Fibroblast of villous mesenchyme (primary cell): ENCODE measurements around the gene DAP3. TPM values are rescaled to one million over a fixed set of nuclear protein-coding genes. Genes with fewer than 3 reads are reported as not detected.
A peak's percentile ranks its signal among the peaks of the same experiment; 100 is the strongest.
"Not testable (repeated sequence)": the region's sequence is repeated elsewhere in the genome, so short reads cannot be mapped to it uniquely, and the experiment has no call there.

ENCODE experiments used
- DNase-seq: peaks from one replicate; pipeline ENCODE4 v3.0.0-alpha.2; 2010; ENCODE audit warnings: low read depth
- H3K4me3 ChIP-seq: 2 replicates; pipeline ENCODE4 v1.5.1; 2011; ENCODE audit warnings: low read depth, mild to moderate bottlenecking, low read length
- total RNA-seq: library from RNA; depleted of rRNA; stranded (reverse); fragments of >200 nt; gene quantifications from 2 replicates; pipeline ENCODE4 v1.2.3, GENCODE V29; 2012
- TF ChIP-seq, protein P1 (sequence below): IDR thresholded peaks from 2 replicates; pipeline ENCODE4 v1.5.1; 2012; ENCODE audit warnings: low read depth, mild to moderate bottlenecking, low read length; ENCODE audit not compliant: insufficient read depth

Gene DAP3
- total RNA-seq, 1 donor, result 87.2 TPM

GRCh38 chr1:155759966-155760630, 71.2 kb downstream of the DAP3 start:
- TF ChIP-seq, protein P1, sequence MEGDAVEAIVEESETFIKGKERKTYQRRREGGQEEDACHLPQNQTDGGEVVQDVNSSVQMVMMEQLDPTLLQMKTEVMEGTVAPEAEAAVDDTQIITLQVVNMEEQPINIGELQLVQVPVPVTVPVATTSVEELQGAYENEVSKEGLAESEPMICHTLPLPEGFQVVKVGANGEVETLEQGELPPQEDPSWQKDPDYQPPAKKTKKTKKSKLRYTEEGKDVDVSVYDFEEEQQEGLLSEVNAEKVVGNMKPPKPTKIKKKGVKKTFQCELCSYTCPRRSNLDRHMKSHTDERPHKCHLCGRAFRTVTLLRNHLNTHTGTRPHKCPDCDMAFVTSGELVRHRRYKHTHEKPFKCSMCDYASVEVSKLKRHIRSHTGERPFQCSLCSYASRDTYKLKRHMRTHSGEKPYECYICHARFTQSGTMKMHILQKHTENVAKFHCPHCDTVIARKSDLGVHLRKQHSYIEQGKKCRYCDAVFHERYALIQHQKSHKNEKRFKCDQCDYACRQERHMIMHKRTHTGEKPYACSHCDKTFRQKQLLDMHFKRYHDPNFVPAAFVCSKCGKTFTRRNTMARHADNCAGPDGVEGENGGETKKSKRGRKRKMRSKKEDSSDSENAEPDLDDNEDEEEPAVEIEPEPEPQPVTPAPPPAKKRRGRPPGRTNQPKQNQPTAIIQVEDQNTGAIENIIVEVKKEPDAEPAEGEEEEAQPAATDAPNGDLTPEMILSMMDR, result no peak
- DNase-seq, result no peak
- H3K4me3 ChIP-seq, result no peak overlapping the region

DNA sequence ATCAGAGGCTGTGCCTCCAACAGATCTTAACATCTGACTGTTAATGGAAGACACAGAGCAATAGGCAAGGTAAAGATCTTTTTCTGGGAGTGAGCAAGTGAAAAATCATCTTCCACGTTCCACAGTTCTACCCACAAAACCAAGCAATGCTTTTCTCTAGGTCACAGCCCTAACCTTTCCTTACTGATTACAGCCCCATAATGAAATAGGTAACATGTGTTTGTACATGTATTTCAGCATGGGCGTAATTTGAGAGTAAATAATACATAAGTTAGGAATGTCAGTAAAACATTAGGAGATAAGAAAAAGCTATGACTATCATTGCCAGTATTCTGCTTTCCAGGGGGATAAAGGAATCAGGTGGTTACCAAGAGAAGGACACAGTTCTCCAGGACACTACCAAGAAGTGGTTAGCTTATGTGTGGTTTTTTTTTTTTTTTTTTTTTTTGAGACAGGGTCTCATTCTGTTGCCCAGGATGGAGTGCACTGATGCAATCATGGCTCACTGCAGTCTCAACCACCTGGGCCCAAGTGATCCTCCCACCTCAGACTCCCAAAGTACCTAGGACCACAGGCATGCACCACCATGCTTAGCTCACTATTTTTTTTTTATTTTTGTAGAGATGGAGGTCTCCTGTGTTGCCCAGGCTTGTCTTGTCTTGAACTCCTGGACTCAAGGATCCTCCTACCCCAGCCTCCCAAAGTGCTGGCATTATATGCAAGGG, 72.0 kb downstream of the DAP3 start:
- TF ChIP-seq, protein P1, result no peak
- H3K4me3 ChIP-seq, result no peak overlapping the region
- DNase-seq, result no peak

DNA sequence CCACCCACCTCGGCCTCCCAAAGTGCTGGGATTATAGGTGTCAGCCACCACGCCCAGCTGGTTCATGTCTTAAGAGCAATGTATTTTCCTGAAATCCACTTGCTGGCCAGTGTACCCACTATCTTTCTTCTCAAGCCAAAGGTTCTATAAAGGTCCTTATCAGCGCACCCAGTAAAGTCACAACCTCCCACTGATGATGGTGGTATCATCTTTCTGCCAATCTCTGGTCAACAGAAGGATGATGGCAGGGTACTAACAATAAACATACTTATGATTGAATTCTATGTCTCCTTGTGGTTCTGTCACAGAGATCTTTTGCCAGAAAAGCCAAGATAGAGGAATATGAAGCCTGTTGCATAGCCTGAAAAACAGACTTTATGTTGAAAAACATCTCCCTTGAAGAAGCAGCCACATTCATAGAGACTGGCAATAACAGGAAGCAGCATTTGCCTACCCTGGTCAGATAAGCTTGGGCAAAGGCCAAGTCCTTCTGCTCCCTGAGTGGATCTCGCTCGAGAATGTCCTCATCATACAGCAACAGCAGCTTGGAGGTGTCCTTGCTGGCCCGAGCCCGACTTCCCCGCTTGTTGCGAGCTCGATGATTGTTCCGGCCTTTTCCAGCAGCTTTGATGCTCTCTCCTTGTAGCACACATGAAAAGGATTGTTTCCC, 73.0 kb downstream of the DAP3 start:
- TF ChIP-seq, protein P1, result no peak
- no peak overlapping the region for H3K4me3 ChIP-seq
- no peak for DNase-seq

DNA sequence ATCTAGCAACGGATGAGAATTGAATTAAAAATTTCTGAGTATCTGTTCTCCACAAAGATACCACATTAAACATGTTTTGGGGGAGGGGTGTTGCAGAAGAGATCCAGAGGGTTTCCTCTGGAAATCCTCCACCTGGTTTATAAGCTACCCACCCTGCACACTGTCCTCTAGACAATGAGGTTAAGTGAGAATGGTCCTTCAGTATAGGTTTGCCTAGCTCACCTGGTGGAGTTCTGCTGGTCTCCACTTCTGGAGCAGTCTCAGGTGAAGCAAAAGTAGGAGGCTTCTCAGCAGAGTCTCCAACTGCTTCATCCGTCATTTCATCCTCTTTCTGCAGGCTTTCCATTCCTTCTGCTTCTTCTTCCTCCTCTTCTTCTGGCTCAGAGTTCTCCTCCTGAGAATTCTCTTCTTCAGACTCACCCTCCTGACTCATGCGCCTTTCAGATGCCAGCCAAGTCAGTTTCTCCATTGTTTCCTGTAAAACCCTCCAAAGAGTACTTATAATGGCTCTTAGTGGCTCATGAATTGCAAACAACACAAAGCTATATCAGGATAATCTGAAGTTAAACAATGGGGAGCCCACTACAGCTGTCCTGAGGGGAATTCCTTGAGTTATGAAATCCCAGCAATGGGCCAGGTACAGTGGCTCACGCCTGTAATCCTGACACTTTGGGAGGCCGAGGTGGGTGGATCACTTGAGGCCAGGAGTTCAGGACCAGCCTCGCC, 74.4 kb downstream of the DAP3 start:
- not testable (repeated sequence) for H3K4me3 ChIP-seq
- peak; percentile 75 for DNase-seq

GRCh38 chr1:155763989-155764388, 75.1 kb downstream of the DAP3 start:
- not testable (repeated sequence) for H3K4me3 ChIP-seq, DNase-seq

- not testable (repeated sequence) for DNase-seq, H3K4me3 ChIP-seq
Measured at GRCh38 chr1:155767399-155767989, 78.6 kb downstream of the DAP3 start.

GRCh38 chr1:155769257-155769656, 80.4 kb downstream of the DAP3 start:
- H3K4me3 ChIP-seq, result no peak overlapping the region
- TF ChIP-seq, protein P1, result no peak

DNA sequence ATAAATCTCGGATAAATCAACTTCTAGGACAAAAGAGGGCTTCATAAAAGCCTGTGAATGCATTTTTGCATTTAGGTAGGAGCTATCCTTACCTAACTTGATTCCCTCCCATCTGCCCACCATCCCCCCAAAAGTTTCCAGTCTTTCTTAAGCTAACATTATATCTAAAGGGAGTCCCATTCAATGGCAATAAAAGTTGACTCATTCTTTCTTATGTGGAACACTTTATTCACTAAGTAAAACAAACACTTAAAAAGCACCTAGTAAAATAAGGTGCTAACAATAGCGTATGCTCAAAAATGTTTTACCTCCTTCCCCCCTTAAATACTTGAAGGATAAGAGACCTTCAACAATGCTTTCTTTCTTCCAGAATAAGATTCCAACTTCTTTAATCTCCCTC, 84.3 kb downstream of the DAP3 start:
- TF ChIP-seq, protein P1, result no peak
- DNase-seq, result no peak
- no peak overlapping the region for H3K4me3 ChIP-seq

More at GRCh38 chr1:155769257-155769656, 80.4 kb downstream of the DAP3 start:
- DNase-seq, result no peak
